K562 (cell line): ENCODE data around the gene ZNF582. TPM values are rescaled to one million over a fixed set of nuclear protein-coding genes. Genes with fewer than 3 reads are reported as not detected.
A peak's percentile ranks its signal among the peaks of the same experiment; 100 is the strongest.

ENCODE experiments used
- ATAC-seq: fragments of 200-7000 bp; cut with Tn5 transposase; 3 replicates; pipeline ENCODE4 v1.9.1; 2020; ENCODE audit warnings: moderate library complexity
- BruUV-seq: library from RNA; stranded (reverse); fragments of 400-500 nt; replicated peaks from 2 replicates; lab custom pipeline; 2021; lab: Mats Ljungman, UMichigan
- CTCF ChIA-PET: fragments of 300-600 bp; formaldehyde crosslinking; extraction: SDS; loops from one replicate; lab custom pipeline; 2021; ENCODE audit warnings: low intra/inter-chr PET ratio; lab: Yijun Ruan, JAX
- POLR2A ChIA-PET: fragments of 300-600, 350-650 bp; sonication (Branson Sonifier 250); formaldehyde crosslinking; extraction: SDS; loops from one replicate; lab custom pipeline; 2021; ENCODE audit warnings: antibody characterized with exemption, inconsistent platforms; lab: Yijun Ruan, JAX
- DNase-seq, 4 experiments: peaks; one replicate each; pipeline versions ENCODE4 v3.0.0 to v3.0.0-alpha.2; 2011 to 2018; ENCODE audit warnings: low spot score in 3 of 4, mixed read lengths in 3 of 4; ENCODE audit errors: extremely low read depth in 1 of 4
- FAIRE-seq: peaks from 2 replicates; lab custom pipeline; 2011; peaks lifted over from hg19 to GRCh38; lab: Jason Lieb, UNC
- H2AFZ ChIP-seq: 2 replicates; pipeline ENCODE4 v1.6.0; 2011; ENCODE audit warnings: low read depth, low read length, control low read depth, inconsistent platforms
- H3K27ac ChIP-seq: fragments of 200-600 bp; 3 replicates; pipeline ENCODE4 v1.8.0; 2011; ENCODE audit warnings: low read depth, mild to moderate bottlenecking, control low read depth, inconsistent platforms, low read length, moderate library complexity, mixed read lengths; ENCODE audit errors: extremely low read depth
- H3K27me3 ChIP-seq, 2 experiments: fragments of 300-600 bp in 1 of 2; 2 replicates in 1 of 2; 3 replicates in 1 of 2; pipeline versions ENCODE4 v1.6.0 to v1.8.0; 2011; ENCODE audit warnings: inconsistent platforms in 2 of 2, low read length in 2 of 2, mild to moderate bottlenecking in 1 of 2, mixed read lengths in 1 of 2, moderate library complexity in 1 of 2; ENCODE audit not compliant: control insufficient read depth in 2 of 2, insufficient read depth in 2 of 2
- H3K36me3 ChIP-seq: fragments of 300-600 bp; 3 replicates; pipeline ENCODE4 v1.8.0; 2011; ENCODE audit warnings: mild to moderate bottlenecking, low read length, inconsistent platforms; ENCODE audit not compliant: control insufficient read depth, insufficient read depth
- H3K4me1 ChIP-seq, 2 experiments: fragments of 200-600 bp in 1 of 2; replicated peaks in 1 of 2; 2 replicates in 1 of 2; 3 replicates in 1 of 2; pipeline versions ENCODE4 v1.5.1 to v1.8.0; 2011; ENCODE audit warnings: inconsistent platforms in 2 of 2, low read length in 2 of 2, mild to moderate bottlenecking in 1 of 2, mixed read lengths in 1 of 2, moderate library complexity in 1 of 2; ENCODE audit not compliant: control insufficient read depth in 2 of 2, insufficient read depth in 2 of 2
- H3K4me2 ChIP-seq: 2 replicates; pipeline ENCODE4 v1.6.1; 2011; ENCODE audit warnings: low read length, control low read depth, inconsistent platforms, mixed read lengths; ENCODE audit not compliant: insufficient read depth
- H3K4me3 ChIP-seq: fragments of 200-600 bp; sonication (generic), shearing (Covaris generic); 2 replicates; pipeline ENCODE4 v1.5.1; 2016; ENCODE audit warnings: control low read depth, inconsistent platforms
- H3K79me2 ChIP-seq: fragments of 200-600 bp; 3 replicates; pipeline ENCODE4 v1.8.0; 2011; ENCODE audit warnings: low read length, inconsistent platforms; ENCODE audit not compliant: control insufficient read depth, insufficient read depth
- H3K9ac ChIP-seq, 2 experiments: 2 replicates each; pipeline versions ENCODE4 v1.6.0 to v1.6.1; 2011; ENCODE audit warnings: low read depth in 2 of 2, low read length in 2 of 2, control low read depth in 1 of 2, inconsistent platforms in 1 of 2, mild to moderate bottlenecking in 1 of 2, mixed read lengths in 1 of 2; ENCODE audit not compliant: insufficient read depth in 1 of 2
- H3K9me1 ChIP-seq: one replicate; pipeline ENCODE4 v1.6.0; 2011; ENCODE audit warnings: inconsistent platforms, mild to moderate bottlenecking, low read length, moderate library complexity; ENCODE audit not compliant: control insufficient read depth, insufficient read depth
- H3K9me3 ChIP-seq: replicated peaks from 2 replicates; pipeline ENCODE4 v1.5.1; 2011; ENCODE audit warnings: low read depth, low read length, inconsistent platforms; ENCODE audit not compliant: control insufficient read depth, insufficient read depth
- H4K20me1 ChIP-seq: replicated peaks from 2 replicates; pipeline ENCODE4 v1.6.1; 2011; ENCODE audit warnings: low read length, inconsistent platforms, mixed read lengths; ENCODE audit not compliant: control insufficient read depth, insufficient read depth
- ARID1B ChIP-seq: fragments of 450-650 bp; IDR thresholded peaks from 2 replicates; pipeline ENCODE4 v1.6.1; 2016; ENCODE audit warnings: antibody characterized with exemption, mild to moderate bottlenecking, inconsistent platforms
- CBX3 ChIP-seq, 2 experiments: IDR thresholded peaks; 1 replicate in 1 of 2; 2 replicates in 1 of 2; pipeline ENCODE4 v1.6.1; 2012; ENCODE audit warnings: inconsistent platforms in 2 of 2, low read length in 2 of 2, borderline replicate concordance in 1 of 2, control low read depth in 1 of 2
- CBX5 ChIP-seq: IDR thresholded peaks from 2 replicates; pipeline ENCODE4 v1.6.1; 2014; ENCODE audit warnings: low read depth, borderline replicate concordance
- TCF3 ChIP-seq: sonication (generic); formaldehyde crosslinking; IDR thresholded peaks from 2 replicates; pipeline ENCODE4 v1.4.0; 2020; ENCODE audit warnings: mild to moderate bottlenecking, missing genetic modification reagents
- TRIM28 ChIP-seq: fragments of 450-650 bp; IDR thresholded peaks from 2 replicates; pipeline ENCODE4 v1.6.1; 2017
- ZNF280A ChIP-seq: fragments of 450-650 bp; IDR thresholded peaks from 2 replicates; pipeline ENCODE4 v1.6.1; 2018; ENCODE audit warnings: mild to moderate bottlenecking, low read depth; ENCODE audit not compliant: partially characterized antibody
- ZNF561 ChIP-seq: fragments of 450-650 bp; formaldehyde crosslinking; conservative IDR thresholded peaks from 2 replicates; pipeline ENCODE4 v1.4.0; 2020; ENCODE audit warnings: mild to moderate bottlenecking, moderate library complexity
- ZSCAN32 ChIP-seq: fragments of 450-650 bp; formaldehyde crosslinking; IDR thresholded peaks from 2 replicates; pipeline ENCODE4 v1.4.0; 2020; ENCODE audit warnings: mild to moderate bottlenecking, moderate library complexity
- WGBS: fragments of 100-300 bp; shearing (Covaris generic); methylation state at CpG from one replicate; pipeline ENCODE4 v1.1.6; 2016; ENCODE audit warnings: low coverage, mixed read lengths; ENCODE audit not compliant: insufficient coverage; ENCODE audit errors: missing lambda C conversion rate; 5-methylcytosine and 5-hydroxymethylcytosine counted together
- in situ Hi-C: fragments of 300-500 bp; cut with MboI; formaldehyde crosslinking; loops from 4 replicates; pipeline ENCODE4 v1.15.0; 2018; ENCODE audit warnings: inconsistent platforms, mixed read lengths
- intact Hi-C: fragments of 100-400 bp; cut with micrococcal nuclease; formaldehyde crosslinking; loops from 2 replicates; pipeline ENCODE4 v1.14.2; 2022
- polyA plus RNA-seq, 8 experiments: library from polyadenylated mRNA; depleted of rRNA in 4 of 8; stranded (reverse) in 5 of 8; unstranded in 3 of 8; fragments of >200 nt; fragmentation: Nextera tagmentation in 2 of 8; fragmentation: Illumina TruSeq in 1 of 8; extraction: Ambion mirVana in 2 of 8; extraction: Trizol in 1 of 8; gene quantifications; 2 replicates each; pipeline versions ENCODE4 v1.2.1 to v1.2.3, GENCODE V29; 2011 to 2014; ENCODE audit warnings: inconsistent platforms in 1 of 8, missing spikeins in 1 of 8
- total RNA-seq, 7 experiments: library from RNA; depleted of rRNA in 6 of 7; stranded (reverse); fragments of >200 nt in 6 of 7; fragmentation: Illumina TruSeq in 2 of 7; extraction: Trizol in 2 of 7; gene quantifications; 2 replicates each; pipeline versions ENCODE4 v1.2.1 to v1.2.3, GENCODE V29; 2011 to 2021; ENCODE audit warnings: low replicate concordance in 1 of 7

The ZNF582 gene
- total and polyA plus RNA-seq, 9 of the 15 experiments (the other 6 are each of a cell fraction or from before 2014, with no cell fraction given): 0.72 to 3.3 (median 1.6) TPM

GRCh38 chr19:56400485-56400884 lies 7.2 kb upstream of the ZNF582 start:
- ChIA-PET CTCF (no interaction called here), POLR2A (no interaction called here)
- Histone ChIP-seq H3K27me3 (no peaks in the 10 kb centered on the region), H3K9me1 (no peaks in the 10 kb centered on the region), H3K4me3 (no peak overlapping the region), H2AFZ (no peak overlapping the region), H3K36me3 (no peaks in the 10 kb centered on the region), H3K4me1 (peaks cover 10 to 12% of the 10 kb centered on the region in 2 experiments; a peak in 4 of 5 replicates), H3K79me2 (peaks cover 11% of the 10 kb centered on the region), H3K9ac (no peak overlapping the region), H3K27ac (no peak overlapping the region), H3K4me2 (no peak overlapping the region), H4K20me1 (no peaks in the 10 kb centered on the region), H3K9me3 (peaks cover 9% of the 10 kb centered on the region)
- intact Hi-C loops (no loop called here), in situ Hi-C loops (no loop called here)
- whole genome bisulfite sequencing: 1% methylated on average over 4 of the region's 4 CpGs
- BruUV-seq: no TSS peak
- no peak for ATAC-seq
- no peak for DNase-seq
- TF ChIP-seq ARID1B (no peak), ZSCAN32 (CRISPR knock-in tag) (no peak), TCF3 (CRISPR knock-in tag) (no peak), CBX3 (IDR thresholded peaks at IDR 0.05; ENCODE audit: borderline replicate concordance in 1 of 2, low read length in 2 of 2) (peak in 1 of 2 experiments; percentile 85; a peak in 2 of 3 replicates), ZNF561 (0 out of 2 replicates have a peak, but pooled peaks have one; percentile 46), TRIM28 (peak; percentile 74; the same call in 1 of the 2 replicates), ZNF280A (peak; percentile 77), CBX5 (peak; percentile 14; the same call in 1 of the 2 replicates)
- FAIRE-seq: no peak
